ENCODE results near the gene RASEF.
"Not testable (repeated sequence)": the region's sequence is repeated elsewhere in the genome, so short reads cannot be mapped to it uniquely, and the experiment has no call there.

GRCh38 chr9:83072498-83072897 is 9.6 kb upstream of the RASEF start:
- TF ChIP-seq CTCF (IDR thresholded peaks at IDR 0.05; ENCODE audit: low read length); EZH2 (IDR thresholded peaks at IDR 0.05; ENCODE audit: borderline replicate concordance, low read length): not testable (repeated sequence)

All from OCI-LY1 (cell line).